Uterus (tissue), 2 donors: ENCODE results near the gene CACHD1.

Experiments used
- POLR2A ChIP-seq, 2 donors: fragments of 450-650 bp; IDR thresholded peaks; one replicate each; pipeline ENCODE4 v1.6.1; 2016; ENCODE audit warnings: antibody characterized with exemption in 2 of 2, mild to moderate bottlenecking in 1 of 2, moderate library complexity in 1 of 2
- TF ChIP-seq, protein P1 (sequence below), 4 experiments: fragments of 200-600 bp in 2 of 4; fragments of 450-650 bp in 2 of 4; sonication (generic) in 2 of 4; IDR thresholded peaks; one replicate each; pipeline ENCODE4 v1.5.1; 2016 to 2019; ENCODE audit warnings: antibody characterized with exemption in 4 of 4, mild to moderate bottlenecking in 2 of 4, moderate library complexity in 1 of 4

DNA sequence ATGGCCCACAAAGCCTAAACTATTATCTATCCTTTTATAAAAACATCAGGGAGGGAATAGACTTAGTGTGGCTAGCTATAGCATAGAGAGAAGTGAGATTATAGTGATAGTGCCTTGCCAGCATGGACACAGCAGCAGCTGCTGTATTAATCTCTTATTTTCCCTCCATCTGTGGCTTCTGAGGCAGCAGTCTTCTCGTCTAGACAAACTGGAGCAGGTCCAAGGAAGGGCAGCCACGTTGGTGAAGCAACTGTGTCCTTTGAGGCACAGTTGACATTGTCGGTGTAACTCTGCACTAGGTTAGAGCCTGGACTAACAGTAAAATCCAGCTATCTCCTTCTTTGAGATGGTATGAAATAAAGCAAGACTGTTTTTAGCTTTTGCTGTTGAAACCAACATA is 131.3 kb downstream of the CACHD1 start:
- no peak for TF ChIP-seq POLR2A (IDR thresholded peaks at IDR 0.05)
- TF ChIP-seq, protein P1, sequence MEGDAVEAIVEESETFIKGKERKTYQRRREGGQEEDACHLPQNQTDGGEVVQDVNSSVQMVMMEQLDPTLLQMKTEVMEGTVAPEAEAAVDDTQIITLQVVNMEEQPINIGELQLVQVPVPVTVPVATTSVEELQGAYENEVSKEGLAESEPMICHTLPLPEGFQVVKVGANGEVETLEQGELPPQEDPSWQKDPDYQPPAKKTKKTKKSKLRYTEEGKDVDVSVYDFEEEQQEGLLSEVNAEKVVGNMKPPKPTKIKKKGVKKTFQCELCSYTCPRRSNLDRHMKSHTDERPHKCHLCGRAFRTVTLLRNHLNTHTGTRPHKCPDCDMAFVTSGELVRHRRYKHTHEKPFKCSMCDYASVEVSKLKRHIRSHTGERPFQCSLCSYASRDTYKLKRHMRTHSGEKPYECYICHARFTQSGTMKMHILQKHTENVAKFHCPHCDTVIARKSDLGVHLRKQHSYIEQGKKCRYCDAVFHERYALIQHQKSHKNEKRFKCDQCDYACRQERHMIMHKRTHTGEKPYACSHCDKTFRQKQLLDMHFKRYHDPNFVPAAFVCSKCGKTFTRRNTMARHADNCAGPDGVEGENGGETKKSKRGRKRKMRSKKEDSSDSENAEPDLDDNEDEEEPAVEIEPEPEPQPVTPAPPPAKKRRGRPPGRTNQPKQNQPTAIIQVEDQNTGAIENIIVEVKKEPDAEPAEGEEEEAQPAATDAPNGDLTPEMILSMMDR (IDR thresholded peaks at IDR 0.05) = no peak
